ENCODE data around the gene WNK1. TPM values are rescaled to one million over a fixed set of nuclear protein-coding genes. Genes with fewer than 3 reads are reported as not detected.
A peak's percentile ranks its signal among the peaks of the same experiment; 100 is the strongest.

WNK1 gene
- polyA plus RNA-seq, 3 donors: 8.7 to 57.2 (median 20.9) TPM

- no peaks in the 10 kb centered on the region for H3K4me1 ChIP-seq (ENCODE audit: control insufficient read depth in 1 of 2, insufficient read depth in 2 of 2, low read length in 2 of 2)
- no peak overlapping the region for H3K9ac ChIP-seq (ENCODE audit: insufficient read depth, low read length, poor library complexity, severe bottlenecking)
- no peak overlapping the region for H3K27ac ChIP-seq (ENCODE audit: low read depth in 1 of 2, low read length in 2 of 2)
- H3K4me2 ChIP-seq (replicated peaks; ENCODE audit: extremely low read depth, low read length, poor library complexity, severe bottlenecking): no peak overlapping the region
- H3K9me3 ChIP-seq (replicated peaks in 1 of 2; ENCODE audit: control insufficient read depth in 1 of 2, insufficient read depth in 1 of 2, low read length in 2 of 2): no peaks in the 10 kb centered on the region
- intact Hi-C loops (cut with micrococcal nuclease): no loop called here
- Mint-ChIP-seq H3K4me3 (no peak overlapping the region), H3K27me3 (ENCODE audit: low read depth in 3 of 3) (peaks cover 0 to 1% (median 0%) of the 10 kb centered on the region in 3 donors), H3K36me3 (peaks cover 87 to 98% of the 10 kb centered on the region in 2 donors), H3K9me3 (no peaks in the 10 kb centered on the region), H3K4me1 (no peaks in the 10 kb centered on the region), H3K27ac (peak overlapping the region in 3 of 7 donors; percentile 18 to 49 (median 27))
- no peaks in the 10 kb centered on the region for H3K27me3 ChIP-seq (ENCODE audit: control insufficient read depth in 2 of 2, insufficient read depth in 2 of 2, low read length in 2 of 2)
- WGBS (ENCODE audit: insufficient coverage): 100% methylated on average over 1 of the region's 2 CpGs
- H2AFZ ChIP-seq (ENCODE audit: insufficient read depth, low read depth, low read length, poor library complexity, severe bottlenecking): no peak overlapping the region
- H4K20me1 ChIP-seq (ENCODE audit: insufficient read depth, low read length): no peaks in the 10 kb centered on the region
- TF ChIP-seq, protein P1, sequence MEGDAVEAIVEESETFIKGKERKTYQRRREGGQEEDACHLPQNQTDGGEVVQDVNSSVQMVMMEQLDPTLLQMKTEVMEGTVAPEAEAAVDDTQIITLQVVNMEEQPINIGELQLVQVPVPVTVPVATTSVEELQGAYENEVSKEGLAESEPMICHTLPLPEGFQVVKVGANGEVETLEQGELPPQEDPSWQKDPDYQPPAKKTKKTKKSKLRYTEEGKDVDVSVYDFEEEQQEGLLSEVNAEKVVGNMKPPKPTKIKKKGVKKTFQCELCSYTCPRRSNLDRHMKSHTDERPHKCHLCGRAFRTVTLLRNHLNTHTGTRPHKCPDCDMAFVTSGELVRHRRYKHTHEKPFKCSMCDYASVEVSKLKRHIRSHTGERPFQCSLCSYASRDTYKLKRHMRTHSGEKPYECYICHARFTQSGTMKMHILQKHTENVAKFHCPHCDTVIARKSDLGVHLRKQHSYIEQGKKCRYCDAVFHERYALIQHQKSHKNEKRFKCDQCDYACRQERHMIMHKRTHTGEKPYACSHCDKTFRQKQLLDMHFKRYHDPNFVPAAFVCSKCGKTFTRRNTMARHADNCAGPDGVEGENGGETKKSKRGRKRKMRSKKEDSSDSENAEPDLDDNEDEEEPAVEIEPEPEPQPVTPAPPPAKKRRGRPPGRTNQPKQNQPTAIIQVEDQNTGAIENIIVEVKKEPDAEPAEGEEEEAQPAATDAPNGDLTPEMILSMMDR (IDR thresholded peaks at IDR 0.05): no peak
- H3K36me3 ChIP-seq (replicated peaks in 1 of 2; ENCODE audit: control insufficient read depth in 1 of 2, insufficient read depth in 2 of 2, low read length in 2 of 2): peaks cover 98 to 100% of the 10 kb centered on the region in 2 donors
- no peaks in the 10 kb centered on the region for H3K79me2 ChIP-seq (ENCODE audit: insufficient read depth, low read length)
- no peak overlapping the region for H3K4me3 ChIP-seq (replicated peaks in 1 of 3; ENCODE audit: low read depth in 2 of 3, low read length in 3 of 3)
- no peak for DNase-seq
These were observed 133.3 kb downstream of the WNK1 start for GRCh38 chr12:885701-886100.

- Histone ChIP-seq H4K20me1 (ENCODE audit: insufficient read depth, low read length) (no peaks in the 10 kb centered on the region), H3K27me3 (ENCODE audit: control insufficient read depth in 2 of 2, insufficient read depth in 2 of 2, low read length in 2 of 2) (no peaks in the 10 kb centered on the region), H3K4me2 (replicated peaks; ENCODE audit: extremely low read depth, low read length, poor library complexity, severe bottlenecking) (no peak overlapping the region), H2AFZ (ENCODE audit: insufficient read depth, low read depth, low read length, poor library complexity, severe bottlenecking) (no peak overlapping the region), H3K36me3 (replicated peaks in 1 of 2; ENCODE audit: control insufficient read depth in 1 of 2, insufficient read depth in 2 of 2, low read length in 2 of 2) (peaks cover 98 to 100% of the 10 kb centered on the region in 2 donors), H3K4me1 (ENCODE audit: control insufficient read depth in 1 of 2, insufficient read depth in 2 of 2, low read length in 2 of 2) (no peaks in the 10 kb centered on the region), H3K27ac (ENCODE audit: low read depth in 1 of 2, low read length in 2 of 2) (no peak overlapping the region), H3K4me3 (replicated peaks in 1 of 3; ENCODE audit: low read depth in 2 of 3, low read length in 3 of 3) (no peak overlapping the region), H3K9ac (ENCODE audit: insufficient read depth, low read length, poor library complexity, severe bottlenecking) (no peak overlapping the region), H3K79me2 (ENCODE audit: insufficient read depth, low read length) (no peaks in the 10 kb centered on the region), H3K9me3 (replicated peaks in 1 of 2; ENCODE audit: control insufficient read depth in 1 of 2, insufficient read depth in 1 of 2, low read length in 2 of 2) (no peaks in the 10 kb centered on the region)
- H3K27me3 Mint-ChIP-seq (ENCODE audit: low read depth in 3 of 3): peaks cover 0 to 1% (median 0%) of the 10 kb centered on the region in 3 donors
- DNase-seq: no peak
- 100% methylated on average over 2 of the region's 2 CpGs for WGBS (ENCODE audit: insufficient coverage)
- H3K4me1 Mint-ChIP-seq: no peaks in the 10 kb centered on the region
- TF ChIP-seq, protein P1 (IDR thresholded peaks at IDR 0.05): no peak
- peaks cover 86 to 98% of the 10 kb centered on the region in 2 donors for H3K36me3 Mint-ChIP-seq
- H3K4me3 Mint-ChIP-seq: no peak overlapping the region
- intact Hi-C loops (cut with micrococcal nuclease): no loop called here
- no peaks in the 10 kb centered on the region for H3K9me3 Mint-ChIP-seq
- H3K27ac Mint-ChIP-seq: no peak overlapping the region
These were observed 133.8 kb downstream of the WNK1 start for GRCh38 chr12:886206-886605.
